Heart left ventricle (tissue), 16 donors: ENCODE measurements around the gene CACNB2. TPM values are rescaled to one million over a fixed set of nuclear protein-coding genes. Genes with fewer than 3 reads are reported as not detected.
A peak's percentile ranks its signal among the peaks of the same experiment; 100 is the strongest.

Experiments
- ATAC-seq, 4 donors: fragments of 200-7000 bp; cut with Tn5 transposase; one replicate each; pipeline ENCODE4 v1.9.1; 2020 to 2022; ENCODE audit warnings: moderate library complexity in 4 of 4, mild to moderate bottlenecking in 3 of 4, moderate number of reproducible peaks in 1 of 4
- DNase-seq, 5 donors: peaks; one replicate each; pipeline ENCODE4 v3.0.0-alpha.2; 2020
- H3K27ac ChIP-seq, 12 donors: fragments of 200-600 bp; sonication (generic) in 4 of 12; one replicate each; pipeline versions ENCODE4 v1.5.0 to v1.8.0; 2016 to 2022; ENCODE audit warnings: mild to moderate bottlenecking in 2 of 12
- H3K27me3 ChIP-seq, 9 donors: fragments of 200-600 bp; sonication (generic) in 2 of 9; one replicate each; pipeline versions ENCODE4 v1.5.1 to v1.8.0; 2016 to 2022; ENCODE audit warnings: mild to moderate bottlenecking in 3 of 9
- H3K36me3 ChIP-seq, 9 donors: fragments of 200-600 bp; sonication (generic) in 2 of 9; one replicate each; pipeline versions ENCODE4 v1.5.0 to v1.8.0; 2018 to 2022; ENCODE audit warnings: mild to moderate bottlenecking in 2 of 9
- H3K4me1 ChIP-seq, 12 donors: fragments of 200-600 bp; sonication (generic) in 4 of 12; one replicate each; pipeline versions ENCODE4 v1.5.0 to v1.8.0; 2016 to 2022; ENCODE audit warnings: mild to moderate bottlenecking in 3 of 12
- H3K4me3 ChIP-seq, 12 donors: fragments of 200-600 bp; sonication (generic) in 4 of 12; one replicate each; pipeline versions ENCODE4 v1.5.0 to v1.8.0; 2017 to 2022; ENCODE audit warnings: mild to moderate bottlenecking in 9 of 12, moderate library complexity in 4 of 12
- H3K9me3 ChIP-seq, 12 donors: fragments of 200-600 bp; sonication (generic) in 4 of 12; one replicate each; pipeline versions ENCODE4 v1.5.0 to v1.8.0; 2016 to 2022; ENCODE audit warnings: mild to moderate bottlenecking in 1 of 12
- CTCF ChIP-seq, 12 donors: fragments of 200-600 bp; sonication (generic) in 4 of 12; IDR thresholded peaks; one replicate each; pipeline versions ENCODE4 v1.5.0 to v1.8.0; 2018 to 2022; ENCODE audit warnings: antibody characterized with exemption in 12 of 12, mild to moderate bottlenecking in 5 of 12
- POLR2A ChIP-seq, 2 donors: fragments of 450-650 bp; IDR thresholded peaks; one replicate each; pipeline ENCODE4 v1.6.1; 2017; ENCODE audit warnings: antibody characterized with exemption in 2 of 2, mild to moderate bottlenecking in 2 of 2, moderate library complexity in 2 of 2
- WGBS, 4 donors: extraction: QIAGEN DNeasy Blood & Tissue Kit in 2 of 4; methylation state at CpG; one replicate each; pipeline versions ENCODE4 v1.1.5 to v1.1.7; 2013 to 2018; 5-methylcytosine and 5-hydroxymethylcytosine counted together
- intact Hi-C, 10 donors: fragments of 100-400 bp; cut with DNase I; formaldehyde crosslinking; loops; one replicate each; pipeline versions ENCODE4 v1.11.1 to v1.14.2; 2022
- polyA plus RNA-seq, 2 donors: library from polyadenylated mRNA; stranded (reverse); fragments of 200-250 nt; gene quantifications; one replicate each; pipeline ENCODE4 v1.2.3, GENCODE V29; 2013
- total RNA-seq, 9 donors: library from RNA; depleted of rRNA in 2 of 9; stranded (reverse); fragments of >200 nt in 2 of 9; fragmentation: NEBNext Ultra II Directional in 3 of 9; extraction: Animal tissue kit (Norgen Biotek cat#: 25700) in 3 of 9; gene quantifications; one replicate each; pipeline versions ENCODE4 v1.1.0 to v1.2.4, GENCODE V29; 2016 to 2023
- donor health status: ischemic (EF 13 %, LVEDD 7.1; RV severe dilation, severe dysfunction).
- donor health status: healthy with polysubstance abuse.
- donor health status: DM: no; HTN: yes; CAD: no.
- donor health status: DM: no; HTN: no; CAD: no.
- donor health status: ischemic (EF 25% LVEDD 6.9; RV normal size, moderate dysfunction).
- donor health status: ischemic (EF 25% LVEDD 5.7; RV mildly dilated, moderate dysfunction).
- donor health status: healthy.
- donor health status: DM: yes; HTN: yes; CAD: no.
- donor health status: ischemic (EF 35%, LVEDD 5.7; RV mildly dilated, moderate dysfunction).
- donor health status: nonischemic (EF 11% LVEDD 7.7; RV severe dilation, severe dysfunction).
- donor health status: DM: yes; HTN: yes; CAD: no.
- donor health status: PGD.
- donor health status: ischemic (EF 29% LVEDD 5.4; RV normal size, mild dysfunction).
- donor health status: nonischemic (EF 23%, LVEDD 6.1; RV moderate dilation, normal function).

The CACNB2 gene
- total and polyA plus RNA-seq, 11 donors = 11.4 to 63.2 (median 33.2) TPM

GRCh38 chr10:18497806-18498369 lies 357.7 kb downstream of the CACNB2 start:
- no peaks in the 10 kb centered on the region for H3K9me3 ChIP-seq
- DNase-seq = no peak
- H3K4me3 ChIP-seq = no peak overlapping the region
- peaks cover 0 to 4% (median 1%) of the 10 kb centered on the region in 12 donors for H3K4me1 ChIP-seq
- 55 to 66% (median 62%) methylated on average over 8 of the region's 8 CpGs for WGBS, 4 donors
- no peaks in the 10 kb centered on the region for H3K27me3 ChIP-seq
- intact Hi-C loops = no loop called here
- peaks cover 0 to 16% (median 0%) of the 10 kb centered on the region in 9 donors for H3K36me3 ChIP-seq
- TF ChIP-seq POLR2A (IDR thresholded peaks at IDR 0.05) = no peak
- no peak for TF ChIP-seq CTCF (IDR thresholded peaks at IDR 0.05)
- no peak for ATAC-seq
- H3K27ac ChIP-seq = peak overlapping the region in 1 of 12 donors; percentile 28

- peaks cover 0 to 4% (median 1%) of the 10 kb centered on the region in 12 donors for H3K4me1 ChIP-seq
- intact Hi-C loops = no loop called here
- WGBS, 4 donors = 42 to 58% (median 48%) methylated on average over 4 of the region's 4 CpGs
- no peaks in the 10 kb centered on the region for H3K27me3 ChIP-seq
- peaks cover 0 to 22% (median 0%) of the 10 kb centered on the region in 9 donors for H3K36me3 ChIP-seq
- no peak for DNase-seq
- H3K9me3 ChIP-seq = no peaks in the 10 kb centered on the region
- H3K4me3 ChIP-seq = no peak overlapping the region
- peak overlapping the region in 3 of 12 donors; percentile 14 to 41 (median 21) for H3K27ac ChIP-seq
- TF ChIP-seq POLR2A (IDR thresholded peaks at IDR 0.05) (no peak), CTCF (IDR thresholded peaks at IDR 0.05) (no peak)
- ATAC-seq = peak in 1 of 4 donors; percentile 9
These were observed 358.8 kb downstream of the CACNB2 start for GRCh38 chr10:18498998-18499397.

GRCh38 chr10:18500576-18500975 lies 360.4 kb downstream of the CACNB2 start:
- Histone ChIP-seq H3K4me3 (no peak overlapping the region), H3K4me1 (peaks cover 0 to 14% (median 1%) of the 10 kb centered on the region in 12 donors), H3K36me3 (peaks cover 0 to 22% (median 0%) of the 10 kb centered on the region in 9 donors), H3K27me3 (no peaks in the 10 kb centered on the region), H3K9me3 (no peaks in the 10 kb centered on the region), H3K27ac (peak overlapping the region in 3 of 12 donors; percentile 13 to 21 (median 13))
- ATAC-seq (no peak), DNase-seq (no peak)
- WGBS, 4 donors = 80 to 83% (median 81%) methylated on average over 7 of the region's 7 CpGs
- intact Hi-C loops = no loop called here
- TF ChIP-seq CTCF (IDR thresholded peaks at IDR 0.05) (no peak), POLR2A (IDR thresholded peaks at IDR 0.05) (no peak)

GRCh38 chr10:18501198-18501597 lies 361.0 kb downstream of the CACNB2 start:
- H3K9me3 ChIP-seq = no peaks in the 10 kb centered on the region
- peaks cover 0 to 16% (median 1%) of the 10 kb centered on the region in 12 donors for H3K4me1 ChIP-seq
- DNase-seq (no peak), ATAC-seq (no peak)
- 86 to 90% (median 88%) methylated on average over 3 of the region's 3 CpGs for WGBS, 4 donors
- H3K27me3 ChIP-seq = no peaks in the 10 kb centered on the region
- H3K27ac ChIP-seq = no peak overlapping the region
- intact Hi-C loops = no loop called here
- peaks cover 0 to 22% (median 0%) of the 10 kb centered on the region in 9 donors for H3K36me3 ChIP-seq
- no peak overlapping the region for H3K4me3 ChIP-seq
- no peak for TF ChIP-seq POLR2A (IDR thresholded peaks at IDR 0.05)
- no peak for TF ChIP-seq CTCF (IDR thresholded peaks at IDR 0.05)
